HCT116 (cell line): ENCODE measurements around the gene TDRD12. TPM values are rescaled to one million over a fixed set of nuclear protein-coding genes. Genes with fewer than 3 reads are reported as not detected.
"Not testable (repeated sequence)": the region's sequence is repeated elsewhere in the genome, so short reads cannot be mapped to it uniquely, and the experiment has no call there.

Experiments
- ATAC-seq: fragments of 200-7000 bp; cut with Tn5 transposase; 2 replicates; pipeline ENCODE4 v1.9.1; 2020; ENCODE audit warnings: mild to moderate bottlenecking, moderate library complexity
- BruUV-seq: library from RNA; stranded (reverse); fragments of 400-500 nt; replicated peaks from 2 replicates; lab custom pipeline; 2021; lab: Mats Ljungman, UMichigan
- CTCF ChIA-PET: fragments of 300-600 bp; sonication (Branson Sonifier 250); formaldehyde crosslinking; loops from one replicate; lab custom pipeline; 2021; ENCODE audit warnings: antibody characterized with exemption; lab: Charles Lee
- POLR2A ChIA-PET: fragments of 300-600, 350-600 bp; sonication (Branson Sonifier 250); formaldehyde crosslinking; loops from one replicate; lab custom pipeline; 2021; ENCODE audit warnings: antibody characterized with exemption; lab: Charles Lee
- RAD21 ChIA-PET, 2 experiments: fragments of 300-600 bp; sonication (Branson Sonifier 250); formaldehyde crosslinking; loops; one replicate each; lab custom pipeline; 2023; ENCODE audit warnings: low total read pairs in 2 of 2; ENCODE audit not compliant: uncharacterized antibody in 2 of 2, unreplicated experiment in 2 of 2, low non-redundant PET in 1 of 2; lab: Charles Lee
- DNase-seq: peaks from one replicate; pipeline ENCODE4 v3.0.0-alpha.2; 2010; ENCODE audit warnings: low read depth, low spot score
- H2AFZ ChIP-seq: fragments of 200-600 bp; shearing (Covaris generic), sonication (generic); 2 replicates; pipeline ENCODE4 v1.6.1; 2017; ENCODE audit warnings: low read depth, mixed run types, mixed read lengths, antibody characterized with exemption, low read length; ENCODE audit not compliant: poor library complexity, severe bottlenecking
- H3K27ac ChIP-seq: 2 replicates; pipeline ENCODE4 v1.5.1; 2012; ENCODE audit warnings: low read depth, low read length
- H3K27me3 ChIP-seq: fragments of 200-600 bp; sonication (generic); 2 replicates; pipeline ENCODE4 v1.6.1; 2016; ENCODE audit warnings: mixed run types, low read length, mixed read lengths; ENCODE audit not compliant: insufficient read depth
- H3K36me3 ChIP-seq, 2 experiments: fragments of 200-500 bp in 1 of 2; fragments of 200-600 bp in 1 of 2; sonication (Bioruptor generic) in 1 of 2; sonication (generic) in 1 of 2; 2 replicates each; pipeline versions ENCODE4 v1.5.1 to v1.6.1; 2014 to 2016; ENCODE audit warnings: low read length in 2 of 2, inconsistent platforms in 1 of 2, mixed read lengths in 1 of 2, mixed run types in 1 of 2; ENCODE audit not compliant: insufficient read depth in 2 of 2, control insufficient read depth in 1 of 2
- H3K4me1 ChIP-seq, 2 experiments: fragments of 200-600 bp in 1 of 2; sonication (generic) in 1 of 2; 2 replicates each; pipeline versions ENCODE4 v1.5.1 to v1.6.1; 2012 to 2017; ENCODE audit warnings: low read length in 2 of 2, inconsistent platforms in 1 of 2, mild to moderate bottlenecking in 1 of 2, mixed read lengths in 1 of 2, mixed run types in 1 of 2, moderate library complexity in 1 of 2; ENCODE audit not compliant: insufficient read depth in 2 of 2, control insufficient read depth in 1 of 2
- H3K4me2 ChIP-seq: fragments of 200-600 bp; sonication (generic); 2 replicates; pipeline ENCODE4 v1.6.1; 2017; ENCODE audit warnings: mixed run types, low read length, mixed read lengths
- H3K4me3 ChIP-seq, 2 experiments: fragments of 200-600 bp in 1 of 2; sonication (generic) in 1 of 2; replicated peaks in 1 of 2; 2 replicates each; pipeline ENCODE4 v1.5.1; 2011 to 2016; ENCODE audit warnings: low read length in 2 of 2, control low read depth in 1 of 2, low read depth in 1 of 2, mild to moderate bottlenecking in 1 of 2, mixed read lengths in 1 of 2, mixed run types in 1 of 2
- H3K79me2 ChIP-seq: fragments of 200-600 bp; sonication (generic); 2 replicates; pipeline ENCODE4 v1.6.1; 2017; ENCODE audit warnings: mild to moderate bottlenecking, mixed run types, low read length, moderate library complexity, mixed read lengths; ENCODE audit not compliant: insufficient read depth
- H3K9ac ChIP-seq: fragments of 200-600 bp; sonication (generic); 2 replicates; pipeline ENCODE4 v1.6.1; 2016; ENCODE audit warnings: low read length, mixed read lengths
- H3K9me2 ChIP-seq: fragments of 200-600 bp; sonication (generic), shearing (Covaris generic); 2 replicates; pipeline ENCODE4 v1.6.1; 2017; ENCODE audit warnings: mixed run types, mild to moderate bottlenecking, moderate library complexity; ENCODE audit not compliant: insufficient read depth
- H3K9me3 ChIP-seq, 2 experiments: fragments of 200-500 bp in 1 of 2; fragments of 200-600 bp in 1 of 2; sonication (Bioruptor generic) in 1 of 2; sonication (generic) in 1 of 2; 2 replicates each; pipeline ENCODE4 v1.6.1; 2014 to 2017; ENCODE audit warnings: low read length in 2 of 2, mixed read lengths in 2 of 2, inconsistent platforms in 1 of 2, low read depth in 1 of 2, mild to moderate bottlenecking in 1 of 2, mixed run types in 1 of 2, moderate library complexity in 1 of 2; ENCODE audit not compliant: control insufficient read depth in 1 of 2, insufficient read depth in 1 of 2
- H4K20me1 ChIP-seq: fragments of 200-600 bp; sonication (generic), shearing (Covaris generic); 2 replicates; pipeline ENCODE4 v1.6.1; 2017; ENCODE audit warnings: mixed run types, mild to moderate bottlenecking, moderate library complexity; ENCODE audit not compliant: insufficient read depth
- CBX3 ChIP-seq: IDR thresholded peaks from 2 replicates; pipeline ENCODE4 v1.6.1; 2012; ENCODE audit warnings: low read depth
- CEBPB ChIP-seq: IDR thresholded peaks from 2 replicates; pipeline ENCODE4 v1.6.1; 2012; ENCODE audit warnings: low read depth
- CTCF ChIP-seq, 3 experiments: fragments of 200-600 bp in 1 of 3; sonication (generic) in 1 of 3; IDR thresholded peaks in 2 of 3; conservative IDR thresholded peaks in 1 of 3; 2 replicates each; pipeline ENCODE4 v1.5.1; 2012 to 2017; ENCODE audit warnings: low read depth in 2 of 3, low read length in 2 of 3, antibody characterized with exemption in 1 of 3, borderline replicate concordance in 1 of 3, control low read depth in 1 of 3, mild to moderate bottlenecking in 1 of 3, mixed read lengths in 1 of 3, mixed run types in 1 of 3, moderate library complexity in 1 of 3; ENCODE audit not compliant: insufficient read depth in 1 of 3
- EGR1 ChIP-seq: IDR thresholded peaks from 2 replicates; pipeline ENCODE4 v1.6.1; 2012; ENCODE audit warnings: low read depth
- ELF1 ChIP-seq: IDR thresholded peaks from 2 replicates; pipeline ENCODE4 v1.6.1; 2012; ENCODE audit warnings: low read depth, borderline replicate concordance
- EZH2 ChIP-seq: fragments of 200-600 bp; sonication (generic); IDR thresholded peaks from 2 replicates; pipeline ENCODE4 v1.6.1; 2017; ENCODE audit warnings: antibody characterized with exemption, mixed run types
- EZH2phosphoT487 ChIP-seq: fragments of 200-600 bp; IDR thresholded peaks from 2 replicates; pipeline ENCODE4 v1.6.1; 2018; ENCODE audit warnings: antibody characterized with exemption, borderline replicate concordance
- JUND ChIP-seq: IDR thresholded peaks from 2 replicates; pipeline ENCODE4 v1.6.1; 2012
- MAX ChIP-seq: IDR thresholded peaks from 2 replicates; pipeline ENCODE4 v1.6.1; 2012
- SIN3A ChIP-seq: IDR thresholded peaks from 2 replicates; pipeline ENCODE4 v1.6.1; 2012; ENCODE audit warnings: low read depth
- SP1 ChIP-seq: IDR thresholded peaks from 2 replicates; pipeline ENCODE4 v1.6.1; 2012; ENCODE audit warnings: low read depth
- TCF7L2 ChIP-seq: IDR thresholded peaks from 2 replicates; pipeline ENCODE4 v1.7.0; 2011; ENCODE audit warnings: borderline replicate concordance, inconsistent platforms; ENCODE audit not compliant: insufficient read depth, insufficient read length; ENCODE audit errors: extremely low read depth
- ZFX ChIP-seq: fragments of 450-650 bp; IDR thresholded peaks from 2 replicates; pipeline ENCODE4 v1.6.1; 2017
- intact Hi-C: fragments of 100-400 bp; cut with micrococcal nuclease; formaldehyde crosslinking; loops from 2 replicates; pipeline ENCODE4 v1.10.0; 2022
- total RNA-seq: library from RNA; stranded (reverse); gene quantifications from one replicate; pipeline ENCODE4 v1.2.1, GENCODE V29; 2021; ENCODE audit not compliant: unreplicated experiment

Gene TDRD12
- total RNA-seq, 1 experiment from 2014 or later, result 0.30 TPM

GRCh38 chr19:32843716-32844245 lies 124.2 kb downstream of the TDRD12 start:
- intact Hi-C loops, result no loop called here

GRCh38 chr19:32848035-32848434 lies 128.5 kb downstream of the TDRD12 start:
- DNase-seq, H3K9me3 ChIP-seq, H3K4me3 ChIP-seq, H3K4me2 ChIP-seq, H3K9me2 ChIP-seq, ATAC-seq, H3K79me2 ChIP-seq, POLR2A ChIA-PET, H3K27ac ChIP-seq, RAD21 ChIA-PET, H4K20me1 ChIP-seq, H3K9ac ChIP-seq, H3K36me3 ChIP-seq, BruUV-seq, H3K27me3 ChIP-seq, intact Hi-C loops, CTCF ChIA-PET, H2AFZ ChIP-seq, H3K4me1 ChIP-seq: not testable (repeated sequence)

More at GRCh38 chr19:32843716-32844245, 124.2 kb downstream of the TDRD12 start:
- ChIA-PET CTCF (no interaction called here), RAD21 (no interaction called here), POLR2A (no interaction called here)
- no peak overlapping the region for H3K4me2 ChIP-seq
- no peak overlapping the region for H3K27ac ChIP-seq
- no peaks in the 10 kb centered on the region for H3K4me1 ChIP-seq
- TF ChIP-seq EGR1, result no peak
- no peak for TF ChIP-seq ZFX
- no peak for TF ChIP-seq ELF1
- TF ChIP-seq CEBPB, result no peak
- TF ChIP-seq CTCF (IDR thresholded peaks at IDR 0.05 in 2 of 3, conservative IDR thresholded peaks at IDR 0.05 in 1 of 3; ENCODE audit: borderline replicate concordance in 1 of 3, insufficient read depth in 1 of 3, low read depth in 2 of 3, low read length in 2 of 3), result no peak
- no peak for TF ChIP-seq JUND
- no peak for TF ChIP-seq MAX
- TF ChIP-seq SP1, result no peak
- TF ChIP-seq SIN3A, result no peak
- no peak for TF ChIP-seq TCF7L2
- no peak for TF ChIP-seq EZH2
- TF ChIP-seq CBX3, result no peak
- TF ChIP-seq EZH2phosphoT487, result no peak
- peaks cover 6 to 9% of the 10 kb centered on the region in 2 experiments; a peak in 2 of 4 replicates for H3K9me3 ChIP-seq
- DNase-seq (no peak), ATAC-seq (no peak)
- H3K36me3 ChIP-seq, result no peaks in the 10 kb centered on the region
- H4K20me1 ChIP-seq, result no peaks in the 10 kb centered on the region
- no peak overlapping the region for H3K4me3 ChIP-seq
- H3K9me2 ChIP-seq, result no peaks in the 10 kb centered on the region
- BruUV-seq, result no TSS peak
- no peak overlapping the region for H2AFZ ChIP-seq
- no peaks in the 10 kb centered on the region for H3K27me3 ChIP-seq
- H3K9ac ChIP-seq, result no peak overlapping the region
- no peaks in the 10 kb centered on the region for H3K79me2 ChIP-seq
